NOMO-1 treated with DMSO at 0.1 percent for 48 hours (cell line): ENCODE results near the gene ST8SIA1.
A peak's percentile ranks its signal among the peaks of the same experiment; 100 is the strongest.
"Not testable (repeated sequence)": the region's sequence is repeated elsewhere in the genome, so short reads cannot be mapped to it uniquely, and the experiment has no call there.

ENCODE experiments used
- DNase-seq: peaks from one replicate; lab custom pipeline; 2025; ENCODE audit not compliant: unreplicated experiment; lab: John Stamatoyannopoulos, UW

ST8SIA1 gene

DNA sequence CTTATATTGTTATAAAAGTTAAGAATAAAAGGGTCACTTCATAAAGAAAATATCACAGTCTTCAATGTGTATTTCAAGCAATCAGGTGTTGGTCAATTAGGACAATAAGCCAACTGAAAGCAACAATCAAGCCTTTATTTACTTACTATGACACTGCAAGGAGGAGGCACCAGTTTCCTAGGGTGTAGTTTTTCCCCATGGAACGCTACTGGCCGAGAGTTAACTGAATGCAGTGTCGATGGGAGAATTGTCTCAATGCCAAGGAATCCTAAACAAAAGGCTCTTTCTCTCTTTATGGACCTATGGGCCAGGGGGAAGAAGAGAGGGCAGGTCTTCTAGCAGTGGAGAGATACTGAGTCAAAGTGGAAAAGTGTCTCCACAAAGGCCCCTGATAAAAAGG is 146.1 kb downstream of the ST8SIA1 start:
- DNase-seq = no peak

GRCh38 chr12:22180705-22181104 is 153.8 kb downstream of the ST8SIA1 start:
- DNase-seq = no peak

DNA sequence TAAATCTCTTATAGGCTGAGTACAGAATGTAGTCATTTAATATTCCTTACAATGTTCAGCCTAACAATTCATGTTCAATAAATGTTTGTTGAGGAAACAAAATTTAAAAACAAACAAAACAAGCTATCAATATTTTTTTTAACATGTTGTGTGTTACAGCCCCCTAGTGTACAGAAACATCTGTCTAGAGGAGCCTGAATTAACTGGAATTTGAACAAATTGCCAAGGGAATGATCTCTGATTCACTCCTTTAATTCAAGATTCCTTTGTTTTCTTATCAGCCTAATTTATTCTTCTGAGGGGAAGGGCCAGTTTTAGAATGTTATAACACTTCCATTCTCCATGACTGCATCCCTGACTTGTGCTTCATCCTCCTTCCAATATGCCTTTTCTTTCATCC is 161.3 kb downstream of the ST8SIA1 start:
- no peak for DNase-seq

DNA sequence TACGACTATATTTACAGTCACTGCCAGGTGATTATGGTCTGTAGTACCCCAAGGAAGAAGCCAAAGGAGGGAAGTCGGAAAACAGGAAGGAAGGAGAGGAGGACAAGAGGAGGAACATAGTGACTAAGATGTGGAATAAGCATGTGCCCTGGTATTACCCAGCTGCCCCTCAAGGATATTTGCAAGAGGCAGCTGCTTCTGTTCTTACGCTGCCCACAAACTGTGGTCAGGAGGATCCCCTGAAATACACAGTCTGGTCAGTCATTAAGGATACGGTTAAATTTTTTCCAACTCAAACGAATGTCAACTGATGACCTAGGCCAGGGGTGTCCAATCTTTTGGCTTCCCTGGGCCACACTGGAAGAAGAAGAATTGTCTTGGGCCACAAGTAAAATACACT is 162.0 kb downstream of the ST8SIA1 start:
- no peak for DNase-seq

- DNase-seq = no peak
Measured at GRCh38 chr12:22169376-22169775, 165.1 kb downstream of the ST8SIA1 start.

GRCh38 chr12:22164139-22164538 is 170.4 kb downstream of the ST8SIA1 start:
- DNase-seq = peak; percentile 92

DNA sequence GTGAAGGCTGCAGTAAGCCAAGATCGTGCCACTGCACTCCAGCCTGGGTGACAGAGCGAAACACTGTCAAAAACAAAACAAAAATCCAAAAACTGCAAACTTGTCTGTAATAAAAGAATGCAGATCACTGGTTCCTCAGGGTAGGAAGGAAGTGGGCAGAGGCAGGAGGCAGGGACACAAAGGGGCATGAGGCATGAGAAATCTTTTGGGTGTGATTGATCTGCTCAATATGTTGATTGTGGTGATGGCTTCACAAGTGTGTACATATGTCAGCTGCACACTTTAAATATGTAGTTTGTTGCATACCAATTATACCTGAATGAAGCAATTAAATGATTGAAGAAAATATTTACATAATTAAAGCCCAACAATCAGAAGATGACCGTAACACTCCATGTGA is 170.9 kb downstream of the ST8SIA1 start:
- no peak for DNase-seq

DNA sequence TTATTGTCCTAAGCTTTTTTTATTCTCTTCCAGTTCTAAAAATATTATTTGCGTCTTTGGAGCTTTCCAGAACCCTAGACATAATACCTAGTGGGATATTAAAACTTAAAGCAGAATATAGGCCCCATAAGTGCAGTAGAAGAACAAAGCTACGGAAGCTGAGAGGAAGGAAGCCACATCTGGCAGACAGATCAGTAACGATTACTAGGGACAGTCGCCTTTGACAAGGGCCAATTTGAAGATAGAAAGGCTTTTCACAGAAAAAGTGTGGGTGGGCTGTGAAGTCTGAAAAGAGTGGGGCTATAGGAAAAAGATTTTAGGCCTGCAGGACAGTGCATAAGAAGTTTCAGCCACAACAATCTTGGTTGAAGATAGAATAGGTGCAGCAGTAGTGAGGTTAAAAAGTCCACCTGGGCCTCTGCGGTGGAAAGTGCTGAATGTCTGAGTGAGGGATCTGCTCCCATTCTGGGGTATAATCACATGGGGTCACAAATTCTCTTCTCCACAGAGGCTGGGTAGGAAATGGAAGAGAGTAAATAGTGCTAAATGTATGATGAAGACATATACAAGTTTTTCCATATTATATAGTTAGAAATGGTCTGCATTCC is 174.0 kb downstream of the ST8SIA1 start:
- DNase-seq = no peak

DNA sequence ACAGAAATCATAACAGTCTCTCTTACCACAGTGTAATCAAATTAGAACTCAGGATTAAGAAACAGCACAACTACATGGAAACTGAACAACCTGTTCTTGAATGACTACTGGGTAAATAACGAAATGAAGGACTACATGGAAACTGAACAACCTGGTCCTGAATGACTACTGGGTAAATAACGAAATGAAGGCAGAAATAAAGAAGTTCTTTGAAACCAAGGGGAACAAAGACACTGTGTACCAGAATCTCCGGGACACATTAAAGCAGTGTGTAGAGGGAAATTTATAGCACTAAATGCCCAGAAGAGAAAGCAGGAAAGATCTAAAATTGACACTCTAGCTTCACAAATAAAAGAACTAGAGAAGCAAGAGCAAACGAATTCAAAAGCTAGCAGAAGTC is 185.2 kb downstream of the ST8SIA1 start:
- not testable (repeated sequence) for DNase-seq

- DNase-seq = not testable (repeated sequence)
Measured at GRCh38 chr12:22146686-22147085, 187.8 kb downstream of the ST8SIA1 start.
